Measurements from ENCODE around the gene GP1BB.

Gene GP1BB

DNA sequence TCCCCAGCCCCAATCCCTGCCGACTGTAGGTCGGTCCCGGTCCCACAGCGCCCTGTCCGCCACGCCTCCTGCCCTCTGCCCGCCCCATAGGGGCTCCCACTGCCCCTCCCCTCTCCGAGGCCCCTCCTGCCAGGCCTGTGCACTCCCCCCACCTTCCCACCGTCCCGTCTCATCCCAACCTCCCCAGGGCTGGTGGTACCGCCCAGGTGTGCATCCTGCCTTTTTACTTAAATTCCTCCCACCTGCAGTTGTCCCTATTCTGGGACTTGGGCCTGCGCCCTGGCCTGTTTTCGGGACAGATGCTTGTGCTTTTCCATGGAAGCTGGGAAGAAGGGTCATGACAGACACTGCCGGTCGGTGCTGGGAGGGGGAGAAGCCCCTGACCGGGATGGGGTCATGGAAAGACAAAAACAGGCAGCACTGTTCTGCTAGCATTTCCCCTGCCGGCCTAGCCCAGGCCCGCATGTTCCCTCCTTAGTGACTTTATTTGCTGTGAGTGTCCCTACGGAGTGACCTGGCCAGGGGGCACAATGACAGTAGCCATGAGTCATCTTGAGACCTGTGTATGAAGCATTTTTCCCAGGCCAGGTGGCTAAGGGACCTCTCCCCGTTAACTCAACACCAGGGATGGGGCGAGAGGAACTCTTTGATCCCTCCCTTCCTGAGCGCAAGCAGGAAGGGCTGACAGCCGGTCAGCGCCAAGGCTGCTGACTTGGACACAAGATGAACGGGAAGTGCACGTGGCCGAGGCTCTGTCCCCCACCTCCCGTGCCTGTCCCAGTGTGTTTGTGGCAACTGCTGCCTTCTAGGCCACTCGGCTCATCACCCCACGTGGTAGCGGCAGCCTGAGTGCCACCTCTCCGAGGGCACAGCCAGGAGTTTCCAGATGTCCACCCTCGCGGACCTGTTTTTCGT, 44.3 kb downstream of the GP1BB start:
- no peak for DNase-seq

DNA sequence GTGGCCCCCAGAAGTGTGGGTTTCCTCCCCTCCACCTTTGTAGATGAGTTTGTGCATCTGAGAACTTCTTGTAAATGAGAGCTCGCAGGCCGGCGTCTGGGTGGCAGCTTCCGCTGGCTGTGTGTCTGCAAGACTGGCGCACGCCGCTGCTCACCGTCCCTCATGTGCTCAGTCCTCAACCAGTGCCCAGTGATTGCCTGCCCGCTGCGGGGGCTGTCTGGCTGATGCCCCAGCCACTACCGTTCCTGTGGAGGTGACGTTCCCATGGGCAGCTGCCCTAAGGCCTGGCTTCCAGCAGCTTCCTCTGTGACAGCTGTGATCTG, 46.0 kb downstream of the GP1BB start:
- no peak for DNase-seq

DNA sequence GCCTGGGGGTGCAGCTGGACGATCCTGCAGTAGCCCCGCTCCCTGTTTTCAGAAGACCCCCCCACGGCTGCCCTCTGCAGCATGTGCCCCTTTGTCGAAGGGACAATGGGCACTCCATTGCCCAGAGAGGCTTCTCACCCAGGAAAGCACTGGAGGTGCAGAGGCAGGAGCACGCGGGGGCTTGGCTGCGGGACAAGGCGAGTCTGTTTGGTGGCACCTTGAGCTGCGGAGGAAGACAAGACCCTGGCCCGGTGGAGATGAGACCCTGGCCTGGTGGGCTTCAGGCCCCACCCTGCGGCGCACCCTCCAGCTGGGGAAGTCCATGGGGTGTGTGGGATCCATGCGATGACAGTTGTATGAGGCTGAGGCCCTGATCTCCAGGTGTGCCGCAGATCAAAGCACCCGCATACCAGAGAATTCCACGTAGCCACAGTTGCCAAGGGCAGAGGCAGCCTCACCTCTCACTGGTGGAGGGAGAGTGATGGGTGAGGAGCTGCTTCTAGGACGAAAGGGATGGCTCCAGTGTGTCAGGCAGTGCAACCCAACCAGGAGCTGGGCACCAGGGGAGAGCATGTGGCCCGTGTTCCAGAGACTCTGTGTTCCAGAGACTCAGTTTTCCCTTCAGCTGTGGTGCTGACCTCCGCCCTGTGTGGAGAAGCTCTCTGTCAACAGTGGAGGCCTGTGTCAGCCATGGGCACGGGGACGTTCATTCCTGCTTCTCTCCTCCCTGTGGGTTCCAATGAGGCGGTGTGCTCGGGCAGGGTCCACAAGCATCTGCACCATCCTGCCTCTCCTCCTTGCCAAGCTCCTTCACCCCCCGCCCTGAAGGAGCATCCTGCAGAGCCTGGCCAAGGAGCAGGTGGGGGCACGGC, 47.2 kb downstream of the GP1BB start:
- DNase-seq: no peak

DNA sequence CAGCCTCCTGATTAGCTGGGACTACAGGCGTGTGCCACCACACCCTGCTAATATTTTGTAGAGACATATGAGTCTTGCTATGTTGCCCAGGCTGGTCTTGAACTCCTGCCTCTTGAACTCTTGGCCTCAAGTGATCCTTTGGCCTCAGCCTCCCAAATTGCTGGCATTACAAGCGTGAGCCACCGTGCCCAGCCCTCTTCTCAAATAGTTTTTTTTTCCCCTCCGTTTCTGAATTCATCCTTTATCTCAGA, 49.0 kb downstream of the GP1BB start:
- DNase-seq: no peak

DNA sequence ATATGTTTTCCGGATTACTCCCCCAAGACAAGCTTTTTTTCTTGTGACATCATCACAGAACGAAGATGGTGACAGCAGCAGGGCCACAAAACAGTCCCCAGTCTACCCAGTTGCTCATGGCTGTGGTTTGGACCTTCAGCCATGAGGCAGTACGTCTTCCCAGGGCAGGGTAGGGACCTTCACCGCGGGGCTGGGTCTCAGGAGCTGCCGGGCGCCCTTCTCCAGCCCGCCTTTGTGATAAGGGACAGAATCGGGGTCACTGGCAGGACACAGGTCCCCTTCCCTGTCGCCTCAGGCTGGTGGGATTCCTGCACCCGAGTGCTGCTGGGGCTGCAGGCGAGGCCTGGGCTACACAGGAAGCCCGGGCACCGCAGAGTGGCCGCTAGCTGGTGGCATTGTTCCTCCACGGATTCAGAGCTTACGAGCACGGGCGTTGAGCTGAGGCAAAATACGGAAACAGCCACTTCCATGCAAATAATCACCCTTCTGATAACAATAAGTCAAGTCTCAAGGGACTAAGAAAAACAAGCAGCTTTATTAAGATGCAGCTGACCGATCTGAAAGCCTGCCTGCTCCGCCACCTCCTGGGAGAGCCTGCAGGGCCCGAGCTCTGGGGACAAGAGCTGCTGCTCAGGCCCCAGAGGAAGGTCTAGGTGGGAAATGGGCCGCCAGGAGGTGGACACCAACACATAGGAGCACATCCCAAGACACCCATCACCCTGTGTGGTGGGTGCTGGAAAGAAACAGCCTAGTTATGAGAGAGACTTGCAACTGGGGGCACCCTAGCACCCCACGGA, 49.5 kb downstream of the GP1BB start:
- DNase-seq: no peak

DNA sequence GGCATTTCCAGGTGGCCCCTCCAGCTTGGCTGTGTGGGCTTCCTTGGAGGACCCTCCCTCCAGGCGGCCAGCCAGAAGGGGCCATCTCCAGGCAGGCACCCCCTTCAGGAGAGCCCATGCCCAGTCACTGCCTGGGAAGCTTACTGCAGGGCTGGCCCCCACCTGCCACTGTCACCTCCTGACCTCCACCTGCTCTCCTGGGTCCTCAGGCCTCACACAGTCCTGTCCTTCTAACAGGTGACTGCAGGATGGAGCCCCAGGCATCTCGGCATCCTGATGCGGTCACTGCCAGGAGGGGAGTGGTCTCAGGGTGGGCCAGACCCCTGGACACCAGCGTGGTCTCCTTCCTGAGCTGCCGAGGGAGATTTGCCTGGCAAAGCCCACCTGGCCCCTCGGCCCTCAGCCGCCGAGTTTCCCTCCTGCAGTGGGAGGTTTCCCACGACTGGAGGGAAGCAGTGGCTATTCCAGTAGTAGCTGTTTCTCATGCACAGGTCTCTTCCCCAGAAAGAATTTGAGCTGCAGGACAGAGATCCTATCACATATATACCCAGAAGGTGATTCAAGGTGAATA, 50.2 kb downstream of the GP1BB start:
- DNase-seq: no peak

Measured in NCI-H1694 (cell line).